ENCODE data around the gene MS4A1.

- TF ChIP-seq CTCF (IDR thresholded peaks at IDR 0.05) (no peak), POLR2AphosphoS5 (IDR thresholded peaks at IDR 0.05) (no peak), EP300 (IDR thresholded peaks at IDR 0.05; ENCODE audit: low read depth) (no peak)
These were observed 3.7 kb downstream of the MS4A1 start for GRCh38 chr11:60459345-60459744.
